Fibroblast of lung (primary cell): ENCODE measurements around the gene DRC3.
A peak's percentile ranks its signal among the peaks of the same experiment; 100 is the strongest.

Experiments used
- CTCF ChIP-seq, 2 donors: IDR thresholded peaks in 1 of 2; conservative IDR thresholded peaks in 1 of 2; 1 replicate in 1 of 2; 2 replicates in 1 of 2; pipeline ENCODE4 v1.5.1; 2011 to 2012; ENCODE audit warnings: low read length in 2 of 2, control low read depth in 1 of 2, inconsistent platforms in 1 of 2, low read depth in 1 of 2, mild to moderate bottlenecking in 1 of 2
- EZH2 ChIP-seq: IDR thresholded peaks from 2 replicates; pipeline ENCODE4 v1.5.1; 2012; ENCODE audit warnings: low read length, control low read depth, mild to moderate bottlenecking; ENCODE audit errors: missing control alignments

DNA sequence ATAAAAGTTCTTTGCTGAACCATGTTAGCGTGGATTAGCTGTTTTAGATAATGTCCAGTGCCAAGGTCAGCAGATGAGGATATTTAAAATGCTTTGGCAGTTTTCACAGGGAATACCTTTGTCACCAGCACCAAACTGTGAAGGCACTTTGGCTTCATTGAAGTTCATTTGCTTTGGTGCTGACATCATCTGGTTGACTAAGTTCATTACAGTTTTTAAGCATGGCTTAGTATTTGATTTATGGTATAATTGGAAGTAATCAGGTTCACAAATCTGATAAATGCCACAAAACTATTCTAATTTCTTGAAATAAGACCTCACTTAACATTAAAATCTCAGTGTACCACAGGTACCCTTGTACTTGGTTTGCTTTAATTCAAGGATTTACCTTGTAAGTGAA, 70.8 kb downstream of the DRC3 start:
- peak in 1 of 2 donors; percentile 29 for TF ChIP-seq CTCF (conservative IDR thresholded peaks at IDR 0.05 in 1 of 2, IDR thresholded peaks at IDR 0.05 in 1 of 2; ENCODE audit: low read depth in 1 of 2, low read length in 2 of 2)
- TF ChIP-seq EZH2 = no peak
